Measurements from ENCODE around the gene WFIKKN1. TPM values are rescaled to one million over a fixed set of nuclear protein-coding genes. Genes with fewer than 3 reads are reported as not detected.
A peak's percentile ranks its signal among the peaks of the same experiment; 100 is the strongest.

The WFIKKN1 gene
- total RNA-seq, 2 experiments from 2014 or later = 0.25 TPM; not detected in 1

DNA sequence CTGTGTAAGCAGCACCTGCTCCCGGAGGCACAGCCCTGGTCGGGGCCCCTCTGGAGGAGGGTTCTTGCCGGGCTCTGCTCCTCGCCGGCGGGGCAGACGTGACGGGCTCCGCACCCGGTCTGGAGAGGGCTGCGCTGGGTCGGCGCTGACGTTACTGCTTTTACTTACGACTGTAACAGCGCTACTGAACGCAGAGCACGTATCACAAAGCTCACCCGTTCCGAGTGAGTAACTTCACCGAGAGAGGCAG, 42.2 kb upstream of the WFIKKN1 start:
- TF ChIP-seq, protein P1, sequence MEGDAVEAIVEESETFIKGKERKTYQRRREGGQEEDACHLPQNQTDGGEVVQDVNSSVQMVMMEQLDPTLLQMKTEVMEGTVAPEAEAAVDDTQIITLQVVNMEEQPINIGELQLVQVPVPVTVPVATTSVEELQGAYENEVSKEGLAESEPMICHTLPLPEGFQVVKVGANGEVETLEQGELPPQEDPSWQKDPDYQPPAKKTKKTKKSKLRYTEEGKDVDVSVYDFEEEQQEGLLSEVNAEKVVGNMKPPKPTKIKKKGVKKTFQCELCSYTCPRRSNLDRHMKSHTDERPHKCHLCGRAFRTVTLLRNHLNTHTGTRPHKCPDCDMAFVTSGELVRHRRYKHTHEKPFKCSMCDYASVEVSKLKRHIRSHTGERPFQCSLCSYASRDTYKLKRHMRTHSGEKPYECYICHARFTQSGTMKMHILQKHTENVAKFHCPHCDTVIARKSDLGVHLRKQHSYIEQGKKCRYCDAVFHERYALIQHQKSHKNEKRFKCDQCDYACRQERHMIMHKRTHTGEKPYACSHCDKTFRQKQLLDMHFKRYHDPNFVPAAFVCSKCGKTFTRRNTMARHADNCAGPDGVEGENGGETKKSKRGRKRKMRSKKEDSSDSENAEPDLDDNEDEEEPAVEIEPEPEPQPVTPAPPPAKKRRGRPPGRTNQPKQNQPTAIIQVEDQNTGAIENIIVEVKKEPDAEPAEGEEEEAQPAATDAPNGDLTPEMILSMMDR (IDR thresholded peaks at IDR 0.05) = no peak
- ATAC-seq = peak; percentile 14
- Mint-ChIP-seq H3K27ac (peak overlapping the region; percentile 98), H3K27me3 (no peaks in the 10 kb centered on the region), H3K4me1 (ENCODE audit: low read depth) (peaks cover 21% of the 10 kb centered on the region), H3K4me3 (peak overlapping the region; percentile 83), H3K9me3 (no peaks in the 10 kb centered on the region), H3K36me3 (ENCODE audit: low read depth) (peaks cover 13% of the 10 kb centered on the region)
- POLR2A ChIA-PET = interaction anchor here (0.7 to 1.9 kb wide), 13 partner anchors 9 to 108 kb away, joined by 3 to 8 read pairs (median 4); partner anchors contain the start of genes METTL26, PIGQ and RHOT2
- CTCF ChIA-PET = interaction anchor here (1.4 to 1.8 kb wide), 2 partner anchors 12 to 17 kb away, joined by 3 to 5 read pairs; no protein-coding TSS in a partner anchor
- DNase-seq = peak; percentile 79
- intact Hi-C loops (cut with micrococcal nuclease) = loop anchor here (10.0 kb wide), 1 partner anchor 76 kb away; the partner anchor contains the start of gene RHOT2

DNA sequence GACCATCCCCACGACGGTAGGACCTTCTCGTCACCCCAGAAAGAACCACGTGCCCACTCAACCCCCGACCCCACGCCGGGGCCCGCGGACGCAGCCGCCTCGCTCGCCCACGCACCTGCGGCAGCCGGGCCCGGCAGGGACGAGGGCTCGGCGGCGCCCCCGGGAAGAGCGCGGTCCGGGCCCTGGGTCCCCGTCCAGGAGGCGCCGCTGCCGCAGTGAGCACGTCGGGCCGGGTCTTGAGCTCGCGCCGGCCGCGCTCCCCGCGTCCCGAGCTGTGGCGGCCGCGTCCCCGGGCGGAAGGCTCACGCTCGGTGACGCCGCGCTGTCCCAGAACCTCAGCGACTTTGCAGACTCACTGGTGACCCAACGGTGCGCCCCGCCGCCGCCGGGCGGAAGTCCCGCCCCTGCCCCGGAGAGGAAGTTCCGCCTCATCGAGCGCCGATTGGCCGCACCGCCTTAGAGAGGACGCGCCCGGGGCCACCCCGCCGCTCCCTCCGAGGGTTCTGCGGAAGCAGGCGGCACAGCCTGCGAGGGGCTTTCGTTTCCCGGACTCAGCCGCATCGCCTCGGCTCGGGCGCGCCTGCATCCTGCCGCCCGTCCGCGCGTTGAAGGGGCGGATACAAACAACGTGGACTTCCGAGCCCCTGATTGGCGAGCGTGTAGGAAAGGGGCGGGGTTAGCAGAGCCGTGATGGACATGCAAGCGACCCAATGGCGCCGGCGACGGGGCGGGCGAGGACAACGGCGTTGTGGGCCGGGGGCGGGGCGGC, 41.7 kb upstream of the WFIKKN1 start:
- Mint-ChIP-seq H3K27ac (peak overlapping the region; percentile 98), H3K36me3 (ENCODE audit: low read depth) (peaks cover 13% of the 10 kb centered on the region), H3K9me3 (no peaks in the 10 kb centered on the region), H3K27me3 (no peaks in the 10 kb centered on the region), H3K4me3 (peak overlapping the region; percentile 83), H3K4me1 (ENCODE audit: low read depth) (peaks cover 22% of the 10 kb centered on the region)
- ChIA-PET CTCF (interaction anchor here (1.4 to 1.8 kb wide), 2 partner anchors 12 to 17 kb away, joined by 3 to 5 read pairs; no protein-coding TSS in a partner anchor), POLR2A (interaction anchor here (0.6 to 1.9 kb wide), 13 partner anchors 10 to 164 kb away, joined by 3 to 8 read pairs (median 4); partner anchors contain the start of genes METTL26, PIGQ, RAB11FIP3 and RHOT2)
- TF ChIP-seq, protein P1 (IDR thresholded peaks at IDR 0.05) = no peak
- intact Hi-C loops (cut with micrococcal nuclease) = loop anchor here (10.0 kb wide), 1 partner anchor 76 kb away; the partner anchor contains the start of gene RHOT2
- DNase-seq (peak; percentile 98), ATAC-seq (peak; percentile 79)

DNA sequence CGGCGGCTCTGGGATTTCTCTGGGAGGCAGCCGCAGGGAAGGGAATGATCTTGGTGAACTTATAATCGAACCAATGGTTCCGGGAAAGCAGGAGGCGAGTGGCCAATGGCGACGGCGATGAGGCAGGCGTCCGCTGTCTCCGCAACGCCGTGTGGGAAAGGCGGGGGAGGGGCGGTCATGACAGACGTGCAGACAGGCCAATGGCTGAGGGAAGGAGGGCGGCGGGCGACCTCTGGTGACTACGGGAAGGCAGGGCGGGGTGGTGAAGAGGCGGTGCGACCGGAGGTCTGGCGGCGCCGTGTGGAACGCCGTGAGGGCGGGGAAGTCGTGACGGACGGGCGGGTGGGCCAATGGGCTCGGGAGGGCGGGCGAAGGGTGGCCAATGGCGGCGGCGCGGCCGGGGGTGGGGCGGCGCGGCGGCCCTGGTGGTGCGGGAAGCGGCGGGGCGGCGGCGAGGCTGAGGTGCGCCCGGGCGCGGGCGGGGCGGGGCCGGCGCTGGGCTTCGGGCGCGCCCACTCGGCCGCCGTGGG, 41.1 kb upstream of the WFIKKN1 start, which contains the start of gene RAB40C:
Gene RAB40C (plus strand): TSS at position 409 of the 530 bp plus-strand sequence. CDS start 226 bp downstream, outside the sequence.
- Mint-ChIP-seq H3K27me3 (no peaks in the 10 kb centered on the region), H3K4me3 (peak within 1 kb of the TSS; percentile 83), H3K27ac (peak within 1 kb of the TSS; percentile 97), H3K4me1 (ENCODE audit: low read depth) (peaks cover 22% of the 10 kb centered on the region), H3K36me3 (ENCODE audit: low read depth) (peaks cover 13% of the 10 kb centered on the region), H3K9me3 (no peaks in the 10 kb centered on the region)
- ChIA-PET POLR2A (interaction anchor here (1.5 kb wide), 1 partner anchor 47 kb away, joined by 5 read pairs; the partner anchor contains the start of gene METTL26), CTCF (no interaction called here)
- DNase-seq (peak; percentile 99), ATAC-seq (peak; percentile 89)
- TF ChIP-seq, protein P1 (IDR thresholded peaks at IDR 0.05) = no peak
- intact Hi-C loops (cut with micrococcal nuclease) = loop anchor here (10.0 kb wide), 1 partner anchor 75 kb away; the partner anchor contains the start of gene RHOT2

- H3K9me3 Mint-ChIP-seq = no peaks in the 10 kb centered on the region
- peak; percentile 36 for DNase-seq
- ATAC-seq = no peak
- ChIA-PET CTCF (no interaction called here), POLR2A (interaction anchor here (0.8 to 1.5 kb wide), 2 partner anchors 20 to 46 kb away, joined by 3 to 5 read pairs; partner anchors contain the start of gene METTL26)
- H3K36me3 Mint-ChIP-seq (ENCODE audit: low read depth) = peaks cover 13% of the 10 kb centered on the region
- intact Hi-C loops (cut with micrococcal nuclease) = no loop called here
- H3K4me3 Mint-ChIP-seq = peak overlapping the region; percentile 83
- H3K27ac Mint-ChIP-seq = peak overlapping the region; percentile 63
- no peaks in the 10 kb centered on the region for H3K27me3 Mint-ChIP-seq
- TF ChIP-seq, protein P1 (IDR thresholded peaks at IDR 0.05) = no peak
- H3K4me1 Mint-ChIP-seq (ENCODE audit: low read depth) = peaks cover 22% of the 10 kb centered on the region
Observed at GRCh38 chr16:590188-590814, 40.5 kb upstream of the WFIKKN1 start.
